HG03025 (cell line): ENCODE data around the gene SMOC2.

Experiments
- ATAC-seq: cut with Tn5 transposase; IDR thresholded peaks from one replicate; pipeline ENCODE4 v1.9.1; 2021; ENCODE audit warnings: mild to moderate bottlenecking, moderate library complexity; ENCODE audit not compliant: unreplicated experiment, low FRiP score

SMOC2 gene

DNA sequence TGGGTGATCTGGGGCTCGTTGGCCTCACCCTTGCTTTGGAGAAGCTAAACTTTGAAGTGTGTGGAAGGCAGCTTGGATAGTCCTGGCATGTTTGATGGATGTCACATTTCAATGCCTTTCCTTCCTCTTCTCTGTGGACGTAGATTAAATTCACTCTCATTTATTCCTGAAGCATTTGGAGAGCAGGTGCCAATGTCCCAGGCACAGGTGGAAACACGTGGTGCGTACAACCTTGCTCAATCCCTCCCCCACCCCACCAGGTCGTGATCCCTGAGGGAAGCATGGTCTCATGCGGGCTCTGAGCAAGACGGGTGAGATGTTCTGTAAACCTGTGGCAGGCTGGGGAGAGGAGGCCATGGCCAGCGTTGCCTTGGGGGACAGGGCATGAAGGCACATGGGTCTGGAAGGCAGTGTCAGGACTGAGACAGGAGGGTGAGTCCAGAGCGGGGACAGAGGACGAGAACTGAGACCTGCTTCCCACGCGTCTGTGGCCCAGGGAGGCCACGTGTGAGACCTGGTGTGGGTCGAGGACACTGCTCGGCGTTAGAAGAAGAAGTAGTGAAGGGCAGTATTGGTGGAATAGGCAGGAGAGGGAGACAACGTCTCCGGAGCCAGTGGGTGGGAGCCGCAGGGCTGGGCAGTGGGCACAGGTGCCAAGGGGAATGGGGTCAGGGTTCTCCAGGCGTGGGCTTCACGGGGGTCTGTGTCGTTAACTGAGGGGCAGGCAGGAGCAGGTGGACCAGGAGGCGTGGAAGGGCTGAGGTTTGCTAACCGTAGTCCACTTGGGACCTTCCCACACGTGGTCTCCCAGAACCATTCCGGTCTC, 34.4 kb downstream of the SMOC2 start:
- no peak for ATAC-seq

GRCh38 chr6:168479421-168479820, 38.4 kb downstream of the SMOC2 start:
- ATAC-seq = no peak

GRCh38 chr6:168480481-168480880, 39.5 kb downstream of the SMOC2 start:
- no peak for ATAC-seq

DNA sequence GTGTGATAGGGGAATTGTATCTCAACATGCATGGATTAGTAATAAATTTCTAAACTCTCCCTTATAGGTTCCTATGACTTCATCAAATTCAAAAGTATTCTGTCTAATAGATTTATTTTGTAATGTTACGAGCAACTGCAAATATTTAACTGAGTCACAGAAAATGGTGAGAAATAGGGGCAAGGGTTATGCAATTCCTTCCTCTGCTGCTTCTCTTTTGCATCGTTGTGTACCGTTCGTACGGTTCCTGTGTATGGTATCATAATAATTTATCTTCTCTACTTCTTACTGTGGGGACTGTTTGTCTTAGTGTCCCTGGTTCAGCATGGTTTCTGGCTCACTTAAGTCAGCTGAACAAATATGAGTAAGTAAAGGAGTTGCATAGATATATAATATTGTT, 44.8 kb downstream of the SMOC2 start:
- ATAC-seq = no peak

GRCh38 chr6:168490757-168491156, 49.8 kb downstream of the SMOC2 start:
- ATAC-seq = no peak

GRCh38 chr6:168493976-168494375, 53.0 kb downstream of the SMOC2 start:
- ATAC-seq = no peak

DNA sequence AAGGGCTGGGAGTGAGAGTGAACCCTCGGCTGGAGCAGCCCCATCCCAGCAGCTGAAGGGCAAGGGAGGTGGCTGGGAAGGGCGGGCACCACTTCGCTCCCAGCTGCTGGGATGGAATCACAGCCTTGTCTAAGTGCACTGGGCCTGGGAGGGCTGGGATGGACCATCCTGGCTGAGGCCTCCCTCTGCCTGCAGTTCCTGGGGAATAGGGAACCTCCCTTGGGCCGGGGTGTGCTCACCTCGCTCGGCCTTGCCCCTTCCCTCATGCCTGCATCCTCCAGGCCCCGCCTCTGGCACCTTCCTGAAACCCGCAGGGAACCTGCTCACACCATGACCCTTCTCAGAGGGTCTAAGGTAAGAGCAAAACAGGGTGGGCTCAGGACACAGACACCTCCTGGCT, 53.7 kb downstream of the SMOC2 start:
- no peak for ATAC-seq

- ATAC-seq = no peak
These were observed 54.1 kb downstream of the SMOC2 start for GRCh38 chr6:168495133-168495532.

GRCh38 chr6:168495636-168496035, 54.7 kb downstream of the SMOC2 start:
- ATAC-seq = no peak

DNA sequence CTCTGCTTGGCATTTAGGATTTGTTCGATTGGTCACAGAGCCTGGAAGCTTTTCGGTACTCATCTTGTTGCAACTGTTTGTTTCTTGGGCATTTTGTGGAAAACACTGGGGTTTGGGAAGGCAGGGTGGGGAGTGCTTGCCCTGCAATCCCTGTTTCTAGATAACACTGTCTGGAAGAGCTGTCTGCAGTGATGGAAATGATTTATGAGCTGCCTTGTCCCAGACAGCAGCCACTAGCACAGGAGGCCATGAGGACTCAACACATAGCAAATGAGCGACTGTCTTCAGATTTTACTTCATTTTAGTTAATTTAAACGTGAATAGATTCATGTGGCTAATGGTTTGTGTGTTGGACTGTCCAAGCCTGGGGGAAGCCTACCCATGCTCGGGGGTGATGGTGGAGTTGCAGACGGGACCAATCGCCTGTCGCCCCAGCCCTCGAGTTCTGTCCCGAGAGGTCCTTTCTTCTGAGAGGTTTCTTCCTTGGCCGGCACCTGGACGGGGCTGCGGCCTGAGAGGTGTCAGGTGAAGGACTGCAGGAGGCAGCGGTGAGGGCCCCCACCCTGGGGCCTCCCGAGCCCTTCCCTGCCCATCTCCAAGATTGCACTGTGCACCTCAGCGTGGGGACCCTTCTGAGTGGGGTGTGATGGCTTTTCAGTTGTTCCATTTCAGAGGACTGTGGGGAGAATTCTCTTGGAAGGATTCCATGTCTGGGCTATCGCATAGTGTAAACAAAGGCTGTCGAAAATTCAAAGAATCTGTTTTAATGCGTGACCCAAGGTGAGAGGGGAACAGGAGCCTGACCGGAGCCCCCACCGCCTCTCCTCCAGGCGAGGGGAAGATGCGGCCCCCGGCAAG, 55.4 kb downstream of the SMOC2 start:
- no peak for ATAC-seq

DNA sequence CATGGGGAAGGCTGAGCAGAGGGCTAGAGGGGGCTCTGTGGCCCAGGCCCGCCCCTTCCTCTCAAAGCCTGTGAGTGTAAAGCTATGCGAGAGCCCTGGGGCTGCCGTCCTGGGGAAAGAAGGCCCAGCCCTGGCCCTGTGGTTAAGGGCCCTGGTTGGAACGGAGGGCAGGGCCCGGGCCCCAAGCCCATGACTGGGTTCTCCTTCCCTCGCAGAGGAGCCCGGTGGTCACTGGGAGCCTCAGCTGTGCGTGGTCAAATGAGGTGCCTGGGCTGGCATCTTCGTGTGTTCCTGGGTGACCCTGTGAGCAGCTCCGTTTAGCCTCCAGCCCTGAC, 56.0 kb downstream of the SMOC2 start:
- ATAC-seq = no peak

GRCh38 chr6:168497381-168497780, 56.4 kb downstream of the SMOC2 start:
- ATAC-seq = no peak

DNA sequence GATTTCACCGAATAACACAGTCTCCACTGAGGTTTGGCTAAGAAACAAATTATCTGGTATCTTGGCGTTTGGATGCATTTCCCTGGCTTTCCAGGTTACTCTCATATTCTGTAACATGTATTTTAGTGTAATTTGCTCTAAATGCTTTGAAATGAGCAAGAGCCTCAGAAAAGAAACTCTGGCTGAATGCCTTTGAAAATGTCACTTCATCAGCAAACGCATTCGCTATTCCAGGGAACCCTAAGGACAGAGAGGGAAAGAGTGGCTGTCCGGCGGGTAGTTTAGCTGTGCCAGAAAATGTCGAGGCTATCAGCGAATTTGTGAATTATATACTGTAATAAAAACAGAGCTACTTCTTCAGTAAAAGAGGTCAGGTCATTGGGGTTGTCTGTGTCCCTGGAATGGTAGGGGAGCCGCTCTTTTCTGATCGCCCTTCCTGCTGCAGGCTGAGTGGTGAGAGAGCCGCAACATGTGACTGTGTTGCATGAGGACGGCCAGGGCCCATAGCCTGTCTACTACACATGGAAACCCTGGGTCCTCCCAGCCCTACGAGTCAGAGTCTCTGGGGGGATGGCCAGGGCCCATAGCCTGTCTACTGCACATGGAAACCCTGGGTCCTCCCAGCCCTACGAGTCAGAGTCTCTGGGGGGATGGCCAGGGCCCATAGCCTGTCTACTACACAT, 57.3 kb downstream of the SMOC2 start:
- no peak for ATAC-seq

DNA sequence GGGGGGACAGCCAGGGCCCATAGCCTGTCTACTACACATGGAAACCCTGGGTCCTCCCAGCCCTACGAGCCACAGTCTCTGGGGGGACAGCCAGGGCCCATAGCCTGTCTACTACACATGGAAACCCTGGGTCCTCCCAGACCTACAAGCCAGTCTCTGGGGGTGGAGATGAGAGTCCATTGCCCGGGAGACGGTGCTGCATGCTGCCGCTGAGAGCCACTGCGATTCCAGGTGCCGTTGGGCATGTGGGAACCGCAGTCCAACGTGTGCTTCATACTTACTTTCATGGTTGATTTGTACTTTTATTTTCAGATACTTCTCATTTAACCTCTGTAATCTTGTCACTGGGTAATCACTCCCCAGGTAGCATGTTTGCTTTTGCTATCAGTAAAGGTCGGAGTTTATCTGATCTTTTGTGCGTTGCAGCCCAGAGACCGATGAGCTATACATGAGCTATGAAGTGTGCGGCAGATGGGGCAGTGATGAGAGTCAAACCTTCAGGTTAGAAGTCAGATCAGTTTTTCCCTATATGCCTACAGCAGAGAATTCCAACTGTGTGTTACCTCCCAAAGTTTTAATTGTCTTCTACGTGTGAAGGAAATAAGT, 58.2 kb downstream of the SMOC2 start:
- no peak for ATAC-seq

DNA sequence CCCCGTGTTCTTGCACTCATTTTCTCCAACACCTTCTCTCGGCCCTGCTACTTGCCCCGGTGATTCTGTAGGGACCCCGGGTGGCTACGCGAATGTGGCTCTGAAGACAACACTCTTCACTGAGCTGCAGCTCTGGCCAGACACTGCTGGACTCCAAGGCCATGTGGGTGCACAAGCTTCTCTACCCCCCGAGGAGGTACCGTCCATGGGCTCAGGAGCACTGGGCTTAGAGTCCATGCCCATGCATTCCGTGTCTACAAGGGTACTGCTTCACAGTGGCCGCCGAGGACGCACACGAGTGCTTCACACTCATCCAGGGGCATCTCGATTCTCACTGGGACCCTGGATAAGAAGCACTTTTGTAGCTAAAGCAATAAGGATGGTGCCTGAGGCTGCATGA, 59.5 kb downstream of the SMOC2 start:
- no peak for ATAC-seq

DNA sequence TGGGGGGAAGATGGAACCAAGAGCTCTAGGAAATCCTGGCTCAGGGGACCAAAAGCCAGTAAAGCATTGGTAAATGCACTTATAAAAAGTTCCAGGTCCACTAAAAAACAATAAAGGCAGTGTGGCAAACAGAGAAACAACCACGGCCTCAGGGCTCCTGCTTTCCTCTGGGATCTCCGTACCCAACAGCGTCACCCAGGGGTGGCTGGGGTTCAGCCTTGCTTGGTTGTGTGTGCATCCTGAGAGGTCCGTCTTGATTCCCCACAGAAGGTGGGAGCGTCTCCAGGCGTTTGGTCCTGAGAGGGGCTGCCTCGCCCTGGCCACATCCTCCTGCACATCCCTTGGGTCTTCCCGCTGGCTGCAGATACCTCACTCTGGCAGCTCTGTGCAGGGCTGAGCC, 60.6 kb downstream of the SMOC2 start:
- ATAC-seq = no peak

DNA sequence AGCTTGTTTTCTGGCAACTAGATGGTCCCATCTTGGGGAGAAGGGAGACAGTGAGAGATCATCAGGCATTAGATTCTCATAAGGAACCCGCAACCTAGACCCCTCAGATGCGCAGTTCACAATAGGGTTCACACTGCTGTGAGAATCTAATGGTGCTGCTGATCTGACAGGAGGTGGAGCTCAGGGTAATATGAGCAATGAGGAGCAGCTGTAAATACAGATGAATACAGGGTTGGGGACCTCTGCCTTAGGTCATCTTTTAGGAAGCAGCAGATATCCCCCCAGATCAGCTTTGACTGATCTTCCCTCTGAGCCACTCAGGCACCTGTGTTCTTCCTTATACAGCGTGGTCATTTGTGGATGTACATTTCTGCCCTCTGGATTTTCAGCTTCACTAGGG, 63.4 kb downstream of the SMOC2 start:
- no peak for ATAC-seq

DNA sequence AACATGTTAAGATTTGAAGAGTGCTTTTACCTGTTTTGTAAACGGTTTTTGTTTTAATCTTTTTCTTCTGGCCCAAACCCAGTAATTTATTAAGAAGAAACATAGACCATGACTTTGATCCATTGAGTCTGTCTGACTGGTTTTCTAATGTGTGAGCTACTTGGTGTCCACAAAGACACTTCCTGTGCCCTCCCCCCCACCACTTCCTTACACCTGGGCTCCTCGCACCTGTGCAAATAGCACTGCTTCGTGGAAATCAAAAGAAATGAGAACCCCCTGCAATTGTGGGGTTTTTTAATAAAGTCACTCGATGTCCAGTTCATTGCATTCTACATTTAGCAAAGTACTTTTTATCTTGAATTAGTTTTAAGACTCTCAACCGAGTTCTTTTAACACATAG, 65.5 kb downstream of the SMOC2 start:
- no peak for ATAC-seq

DNA sequence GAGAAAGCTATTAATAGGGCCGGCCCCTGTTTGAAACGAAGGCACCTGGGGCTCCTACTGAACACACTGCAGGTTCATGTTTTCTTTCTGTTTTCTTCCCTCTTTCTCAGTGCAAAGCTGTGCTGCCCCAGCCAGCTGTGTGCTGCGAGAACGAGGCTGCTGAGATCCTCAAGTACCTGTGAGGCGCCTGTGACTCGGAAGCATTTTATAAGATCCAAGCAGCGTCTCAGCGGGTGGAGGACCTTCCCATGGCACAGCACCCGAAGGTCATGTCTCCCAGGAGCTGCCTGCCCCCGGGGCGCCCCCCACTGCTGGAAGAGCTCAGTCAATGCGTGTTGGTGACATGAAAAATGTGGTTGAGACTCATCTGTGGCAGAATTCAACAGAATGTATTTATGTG, 66.3 kb downstream of the SMOC2 start:
- no peak for ATAC-seq

- no peak for ATAC-seq
These were observed 66.7 kb downstream of the SMOC2 start for GRCh38 chr6:168507730-168508129.

GRCh38 chr6:168508903-168509302, 67.9 kb downstream of the SMOC2 start:
- ATAC-seq = no peak
